Neutrophil (primary cell): ENCODE measurements around the gene SETDB1.

Experiments used
- H3K27ac ChIP-seq: fragments of 200-600 bp; sonication (generic); 2 replicates; pipeline ENCODE4 v1.5.1; 2016; ENCODE audit warnings: mild to moderate bottlenecking, moderate library complexity
- H3K27me3 ChIP-seq: fragments of 200-600 bp; sonication (generic); 2 replicates; pipeline ENCODE4 v1.6.0; 2016; ENCODE audit warnings: mild to moderate bottlenecking
- H3K36me3 ChIP-seq: fragments of 200-600 bp; sonication (generic); 2 replicates; pipeline ENCODE4 v1.5.1; 2017
- H3K4me1 ChIP-seq, 2 experiments: fragments of 200-600 bp in 1 of 2; sonication (generic) in 1 of 2; 1 replicate in 1 of 2; 2 replicates in 1 of 2; pipeline versions ENCODE4 v1.5.1 to v1.6.1; 2013 to 2016; ENCODE audit warnings: low read depth in 1 of 2, low read length in 1 of 2, mild to moderate bottlenecking in 1 of 2, moderate library complexity in 1 of 2; ENCODE audit not compliant: control insufficient read depth in 1 of 2, insufficient read depth in 1 of 2
- H3K4me3 ChIP-seq, 2 experiments: fragments of 200-600 bp in 1 of 2; sonication (generic) in 1 of 2; 1 replicate in 1 of 2; 2 replicates in 1 of 2; pipeline ENCODE4 v1.5.1; 2013 to 2016; ENCODE audit warnings: low read depth in 1 of 2, low read length in 1 of 2, mild to moderate bottlenecking in 1 of 2, moderate library complexity in 1 of 2
- H3K9me3 ChIP-seq: fragments of 200-600 bp; sonication (generic); 2 replicates; pipeline ENCODE4 v1.5.1; 2016
- CTCF ChIP-seq: fragments of 200-600 bp; sonication (generic); IDR thresholded peaks from 2 replicates; pipeline ENCODE4 v1.5.1; 2016; ENCODE audit warnings: antibody characterized with exemption

SETDB1 gene

GRCh38 chr1:150985179-150985825 is 59.1 kb downstream of the SETDB1 start:
- no peak for TF ChIP-seq CTCF
- H3K27ac ChIP-seq: no peak overlapping the region
- no peaks in the 10 kb centered on the region for H3K36me3 ChIP-seq
- H3K27me3 ChIP-seq: no peaks in the 10 kb centered on the region
- no peaks in the 10 kb centered on the region for H3K9me3 ChIP-seq
- H3K4me1 ChIP-seq: peaks cover 0 to 4% of the 10 kb centered on the region in 2 experiments
- no peak overlapping the region for H3K4me3 ChIP-seq

GRCh38 chr1:150987924-150988323 is 61.8 kb downstream of the SETDB1 start:
- H3K9me3 ChIP-seq: no peaks in the 10 kb centered on the region
- peak overlapping the region; percentile 29 for H3K27ac ChIP-seq
- no peak for TF ChIP-seq CTCF
- no peaks in the 10 kb centered on the region for H3K36me3 ChIP-seq
- H3K27me3 ChIP-seq: no peaks in the 10 kb centered on the region
- H3K4me1 ChIP-seq: peaks cover 0 to 4% of the 10 kb centered on the region in 2 experiments
- H3K4me3 ChIP-seq: no peak overlapping the region

GRCh38 chr1:150992626-150993025 is 66.5 kb downstream of the SETDB1 start:
- Histone ChIP-seq H3K27me3 (no peaks in the 10 kb centered on the region), H3K4me3 (no peak overlapping the region), H3K9me3 (no peaks in the 10 kb centered on the region), H3K36me3 (peaks cover 40% of the 10 kb centered on the region), H3K4me1 (peaks cover 0 to 4% of the 10 kb centered on the region in 2 experiments), H3K27ac (no peak overlapping the region)
- TF ChIP-seq CTCF: no peak

- Histone ChIP-seq H3K4me3 (no peak overlapping the region), H3K4me1 (peaks cover 5 to 7% of the 10 kb centered on the region in 2 experiments), H3K27me3 (no peaks in the 10 kb centered on the region), H3K36me3 (peaks cover 57% of the 10 kb centered on the region), H3K27ac (peak overlapping the region; percentile 67), H3K9me3 (no peaks in the 10 kb centered on the region)
- no peak for TF ChIP-seq CTCF
Observed at GRCh38 chr1:150994248-150994647, 68.1 kb downstream of the SETDB1 start.

- Histone ChIP-seq H3K27me3 (no peaks in the 10 kb centered on the region), H3K27ac (peak overlapping the region; percentile 67), H3K9me3 (no peaks in the 10 kb centered on the region), H3K4me1 (peaks cover 17 to 19% of the 10 kb centered on the region in 2 experiments), H3K36me3 (peaks cover 69% of the 10 kb centered on the region), H3K4me3 (no peak overlapping the region)
- TF ChIP-seq CTCF: no peak
Observed at GRCh38 chr1:150995460-150995859, 69.3 kb downstream of the SETDB1 start.
